GM21576 (cell line): ENCODE data around the gene TIRAP.

ENCODE experiments used
- ATAC-seq: cut with Tn5 transposase; IDR thresholded peaks from one replicate; pipeline ENCODE4 v1.9.1; 2021; ENCODE audit warnings: mild to moderate bottlenecking, moderate library complexity; ENCODE audit not compliant: unreplicated experiment

Gene TIRAP

GRCh38 chr11:126318574-126319373 is 35.9 kb downstream of the TIRAP start:
- ATAC-seq, result peak; percentile 86

GRCh38 chr11:126319374-126319740 is 36.5 kb downstream of the TIRAP start:
- no peak for ATAC-seq

- ATAC-seq, result no peak
These were observed 40.1 kb downstream of the TIRAP start for GRCh38 chr11:126322996-126323395.

- ATAC-seq, result no peak
These were observed 44.5 kb downstream of the TIRAP start for GRCh38 chr11:126327281-126328000.

GRCh38 chr11:126328001-126328390 is 45.1 kb downstream of the TIRAP start:
- ATAC-seq, result no peak

GRCh38 chr11:126328444-126328843 is 45.6 kb downstream of the TIRAP start:
- no peak for ATAC-seq

- ATAC-seq, result no peak
These were observed 46.2 kb downstream of the TIRAP start for GRCh38 chr11:126328938-126329643.

- no peak for ATAC-seq
These were observed 46.8 kb downstream of the TIRAP start for GRCh38 chr11:126329644-126330211.

GRCh38 chr11:126331286-126331685 is 48.4 kb downstream of the TIRAP start:
- no peak for ATAC-seq

GRCh38 chr11:126332221-126332711 is 49.4 kb downstream of the TIRAP start:
- no peak for ATAC-seq

- no peak for ATAC-seq
These were observed 50.2 kb downstream of the TIRAP start for GRCh38 chr11:126333142-126333541.

- no peak for ATAC-seq
These were observed 52.0 kb downstream of the TIRAP start for GRCh38 chr11:126334659-126335462.

GRCh38 chr11:126335463-126335760 is 52.5 kb downstream of the TIRAP start:
- ATAC-seq, result no peak

- ATAC-seq, result no peak
These were observed 53.2 kb downstream of the TIRAP start for GRCh38 chr11:126336138-126336541.

- ATAC-seq, result no peak
These were observed 53.8 kb downstream of the TIRAP start for GRCh38 chr11:126336671-126337101.

- ATAC-seq, result no peak
These were observed 54.2 kb downstream of the TIRAP start for GRCh38 chr11:126337126-126337473.

- ATAC-seq, result no peak
These were observed 54.8 kb downstream of the TIRAP start for GRCh38 chr11:126337474-126338241.

GRCh38 chr11:126338346-126339055 is 55.6 kb downstream of the TIRAP start:
- ATAC-seq, result no peak
